GM18870 (cell line): ENCODE results near the gene MTHFR.

Experiments used
- ATAC-seq: cut with Tn5 transposase; IDR thresholded peaks from one replicate; pipeline ENCODE4 v1.9.1; 2021; ENCODE audit warnings: moderate library complexity; ENCODE audit not compliant: unreplicated experiment

MTHFR gene

GRCh38 chr1:11761988-11762406 lies 43.8 kb downstream of the MTHFR start, which contains the start of gene C1orf167:
TSS of gene C1orf167 (plus strand) at chr1:11762193. CDS start at chr1:11764401, 2,208 bp downstream.
- no peak for ATAC-seq

- ATAC-seq = no peak
Observed at GRCh38 chr1:11761285-11761684, 44.5 kb downstream of the MTHFR start.

GRCh38 chr1:11759791-11760190 lies 46.0 kb downstream of the MTHFR start:
- no peak for ATAC-seq

GRCh38 chr1:11757047-11757446 lies 48.7 kb downstream of the MTHFR start:
- ATAC-seq = no peak

- no peak for ATAC-seq
Observed at GRCh38 chr1:11753555-11754208, 52.1 kb downstream of the MTHFR start.

GRCh38 chr1:11752359-11753088 lies 53.2 kb downstream of the MTHFR start:
- ATAC-seq = no peak

- ATAC-seq = no peak
Observed at GRCh38 chr1:11751087-11751486, 54.7 kb downstream of the MTHFR start.

- ATAC-seq = no peak
Observed at GRCh38 chr1:11749996-11750395, 55.8 kb downstream of the MTHFR start.

- no peak for ATAC-seq
Observed at GRCh38 chr1:11749203-11749689, 56.5 kb downstream of the MTHFR start.

GRCh38 chr1:11748294-11749202 lies 57.2 kb downstream of the MTHFR start:
- no peak for ATAC-seq

- ATAC-seq = no peak
Observed at GRCh38 chr1:11746795-11747487, 58.8 kb downstream of the MTHFR start.

GRCh38 chr1:11746092-11746491 lies 59.7 kb downstream of the MTHFR start:
- no peak for ATAC-seq

- ATAC-seq = no peak
Observed at GRCh38 chr1:11744287-11744686, 61.5 kb downstream of the MTHFR start.

- no peak for ATAC-seq
Observed at GRCh38 chr1:11741919-11742558, 63.7 kb downstream of the MTHFR start.

- no peak for ATAC-seq
Observed at GRCh38 chr1:11741482-11741881, 64.3 kb downstream of the MTHFR start.

GRCh38 chr1:11740258-11741192 lies 65.2 kb downstream of the MTHFR start:
- no peak for ATAC-seq

- no peak for ATAC-seq
Observed at GRCh38 chr1:11738783-11739182, 67.0 kb downstream of the MTHFR start.

- no peak for ATAC-seq
Observed at GRCh38 chr1:11738096-11738495, 67.7 kb downstream of the MTHFR start.
